Tibial nerve (tissue), 4 donors: ENCODE results near the gene KIF26A. TPM values are rescaled to one million over a fixed set of nuclear protein-coding genes. Genes with fewer than 3 reads are reported as not detected.

Source experiments
- DNase-seq, 2 donors: peaks; one replicate each; pipeline ENCODE4 v3.0.0-alpha.2; 2019; ENCODE audit warnings: low spot score in 2 of 2
- H3K27ac ChIP-seq, 4 donors: fragments of 200-600 bp; sonication (generic) in 3 of 4; one replicate each; pipeline ENCODE4 v1.5.1; 2017 to 2019; ENCODE audit warnings: mild to moderate bottlenecking in 1 of 4
- H3K27me3 ChIP-seq, 2 donors: fragments of 200-600 bp; sonication (generic) in 1 of 2; one replicate each; pipeline versions ENCODE4 v1.5.1 to v1.6.0; 2017 to 2019
- H3K36me3 ChIP-seq, 3 donors: fragments of 200-600 bp; sonication (generic); one replicate each; pipeline ENCODE4 v1.5.1; 2018 to 2019
- H3K4me1 ChIP-seq, 4 donors: fragments of 200-600 bp; sonication (generic) in 3 of 4; one replicate each; pipeline ENCODE4 v1.5.1; 2017 to 2019
- H3K4me3 ChIP-seq, 4 donors: fragments of 200-600 bp; sonication (generic) in 3 of 4; one replicate each; pipeline ENCODE4 v1.5.1; 2017 to 2019; ENCODE audit warnings: mild to moderate bottlenecking in 1 of 4, moderate library complexity in 1 of 4
- H3K9me3 ChIP-seq, 4 donors: fragments of 200-600 bp; sonication (generic) in 3 of 4; one replicate each; pipeline ENCODE4 v1.5.1; 2017 to 2019
- CTCF ChIP-seq, 5 experiments: fragments of 200-600 bp in 3 of 5; fragments of 450-650 bp in 2 of 5; sonication (generic) in 3 of 5; IDR thresholded peaks; one replicate each; pipeline ENCODE4 v1.5.1; 2016 to 2019; ENCODE audit warnings: antibody characterized with exemption in 5 of 5, mild to moderate bottlenecking in 3 of 5, moderate library complexity in 2 of 5
- EP300 ChIP-seq, 2 donors: sonication (generic); formaldehyde crosslinking; IDR thresholded peaks; one replicate each; pipeline ENCODE4 v1.6.1; 2017; ENCODE audit warnings: antibody characterized with exemption in 2 of 2, mild to moderate bottlenecking in 1 of 2
- POLR2A ChIP-seq, 2 donors: fragments of 450-650 bp; IDR thresholded peaks; one replicate each; pipeline ENCODE4 v1.6.1; 2017; ENCODE audit warnings: antibody characterized with exemption in 2 of 2, mild to moderate bottlenecking in 2 of 2, moderate library complexity in 2 of 2
- WGBS, 2 donors: methylation state at CpG; one replicate each; pipeline ENCODE4 v1.1.5; 2018; 5-methylcytosine and 5-hydroxymethylcytosine counted together
- total RNA-seq, 4 donors: library from RNA; depleted of rRNA; stranded (reverse); fragments of >200 nt; gene quantifications; one replicate each; pipeline ENCODE4 v1.1.0, GENCODE V29; 2016

Gene KIF26A
- total RNA-seq, 4 donors from 2014 or later, result 2.6 to 4.2 (median 3.3) TPM

DNA sequence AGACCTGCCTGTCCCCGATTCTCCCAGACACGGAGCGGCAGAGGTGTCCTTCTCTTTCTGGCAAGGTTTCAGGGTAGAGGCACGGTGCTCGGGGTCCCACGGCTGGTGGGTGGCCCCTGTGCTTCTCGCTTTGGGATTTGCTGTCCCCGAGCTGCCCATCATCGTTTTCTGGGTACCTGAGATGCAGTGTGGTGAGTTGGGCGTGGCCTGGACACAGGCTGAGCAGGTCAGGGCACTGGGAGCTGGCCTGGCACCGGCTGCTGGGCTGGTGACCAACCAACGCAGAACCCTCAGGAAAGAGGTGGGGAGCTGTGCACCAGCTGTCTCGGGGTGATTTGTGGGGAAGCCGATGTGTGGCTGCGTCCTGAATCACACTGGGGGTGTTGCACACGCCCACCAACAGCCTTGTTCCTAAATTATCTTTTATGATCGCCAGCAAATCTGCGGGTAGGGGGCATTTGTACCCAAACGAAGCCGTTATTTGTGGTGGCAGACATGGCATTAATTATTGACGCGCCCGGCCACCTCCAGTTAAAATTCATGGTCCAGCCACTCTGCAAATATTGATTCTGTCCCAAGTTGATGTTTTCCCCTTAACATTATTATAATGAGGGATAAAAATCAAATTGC, 61.0 kb downstream of the KIF26A start:
- Histone ChIP-seq H3K4me1 (peaks cover 0 to 6% (median 0%) of the 10 kb centered on the region in 4 donors), H3K27me3 (peaks cover 0 to 20% of the 10 kb centered on the region in 2 donors), H3K9me3 (no peaks in the 10 kb centered on the region), H3K27ac (no peak overlapping the region), H3K36me3 (no peaks in the 10 kb centered on the region), H3K4me3 (no peak overlapping the region)
- DNase-seq, result no peak
- WGBS, 2 donors, result 73 to 75% methylated on average over 21 to 23 of the region's 23 CpGs
- TF ChIP-seq CTCF (IDR thresholded peaks at IDR 0.05) (no peak), POLR2A (IDR thresholded peaks at IDR 0.05) (no peak), EP300 (IDR thresholded peaks at IDR 0.05) (no peak)

DNA sequence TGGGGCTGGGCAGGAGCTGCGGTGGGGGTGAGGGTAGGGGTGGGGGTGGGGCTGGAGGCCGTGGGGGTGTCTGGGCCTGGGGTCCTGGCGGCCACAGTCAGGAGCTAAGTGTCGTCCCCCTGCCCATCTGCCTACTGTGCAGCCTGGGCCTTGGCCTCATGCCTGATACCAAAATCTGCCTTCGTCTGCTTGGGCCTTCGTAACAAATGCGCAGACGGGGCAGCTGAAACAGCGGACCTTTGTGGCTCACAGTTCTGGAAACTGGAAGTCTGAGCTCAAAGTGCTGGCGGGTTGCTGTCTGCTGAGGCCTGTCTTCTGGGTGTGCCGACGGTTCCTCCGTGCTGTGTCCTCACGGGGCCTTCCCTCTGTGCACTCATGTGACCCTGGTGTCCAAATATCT, 61.7 kb downstream of the KIF26A start:
- no peak overlapping the region for H3K4me3 ChIP-seq
- WGBS, 2 donors, result 72 to 79% methylated on average over 13 to 14 of the region's 14 CpGs
- H3K9me3 ChIP-seq, result no peaks in the 10 kb centered on the region
- peaks cover 0 to 6% (median 0%) of the 10 kb centered on the region in 4 donors for H3K4me1 ChIP-seq
- H3K36me3 ChIP-seq, result no peaks in the 10 kb centered on the region
- TF ChIP-seq CTCF (IDR thresholded peaks at IDR 0.05) (no peak), POLR2A (IDR thresholded peaks at IDR 0.05) (no peak), EP300 (IDR thresholded peaks at IDR 0.05) (no peak)
- peaks cover 0 to 20% of the 10 kb centered on the region in 2 donors for H3K27me3 ChIP-seq
- no peak for DNase-seq
- H3K27ac ChIP-seq, result no peak overlapping the region

DNA sequence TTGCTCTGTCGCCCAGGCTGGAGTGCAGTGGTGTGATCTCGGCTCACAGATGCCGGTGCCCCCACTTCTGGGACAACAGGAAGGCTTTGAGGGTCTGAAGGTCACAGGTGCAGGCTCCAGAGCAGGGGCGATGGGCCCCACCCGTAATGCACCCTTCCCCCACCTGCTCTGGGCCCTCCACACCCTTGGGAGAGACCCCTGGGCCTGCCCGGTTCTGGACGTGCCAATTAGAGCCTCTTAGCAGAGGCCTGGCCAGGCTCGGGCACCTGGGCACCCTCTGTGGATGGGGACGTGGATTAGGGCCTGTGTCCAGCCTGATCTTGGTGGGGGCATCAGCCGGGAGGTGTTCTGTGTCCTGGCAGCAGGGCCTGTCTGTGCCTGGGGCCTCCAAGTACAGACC, 62.2 kb downstream of the KIF26A start:
- no peaks in the 10 kb centered on the region for H3K9me3 ChIP-seq
- TF ChIP-seq CTCF (IDR thresholded peaks at IDR 0.05), result no peak
- no peak for TF ChIP-seq POLR2A (IDR thresholded peaks at IDR 0.05)
- no peak for TF ChIP-seq EP300 (IDR thresholded peaks at IDR 0.05)
- no peak overlapping the region for H3K4me3 ChIP-seq
- H3K27ac ChIP-seq, result no peak overlapping the region
- DNase-seq, result no peak
- WGBS, 2 donors, result 88 to 89% methylated on average over 8 to 10 of the region's 10 CpGs
- peaks cover 0 to 6% (median 0%) of the 10 kb centered on the region in 4 donors for H3K4me1 ChIP-seq
- no peaks in the 10 kb centered on the region for H3K36me3 ChIP-seq
- H3K27me3 ChIP-seq, result peaks cover 0 to 20% of the 10 kb centered on the region in 2 donors

GRCh38 chr14:104201063-104201462, 62.7 kb downstream of the KIF26A start:
- Histone ChIP-seq H3K36me3 (no peaks in the 10 kb centered on the region), H3K4me1 (peaks cover 0 to 6% (median 0%) of the 10 kb centered on the region in 4 donors), H3K4me3 (no peak overlapping the region), H3K9me3 (no peaks in the 10 kb centered on the region), H3K27ac (no peak overlapping the region), H3K27me3 (peaks cover 0 to 20% of the 10 kb centered on the region in 2 donors)
- 90 to 92% methylated on average over 4 of the region's 13 CpGs for WGBS, 2 donors
- TF ChIP-seq EP300 (IDR thresholded peaks at IDR 0.05) (no peak), POLR2A (IDR thresholded peaks at IDR 0.05) (no peak), CTCF (IDR thresholded peaks at IDR 0.05) (no peak)
- no peak for DNase-seq

DNA sequence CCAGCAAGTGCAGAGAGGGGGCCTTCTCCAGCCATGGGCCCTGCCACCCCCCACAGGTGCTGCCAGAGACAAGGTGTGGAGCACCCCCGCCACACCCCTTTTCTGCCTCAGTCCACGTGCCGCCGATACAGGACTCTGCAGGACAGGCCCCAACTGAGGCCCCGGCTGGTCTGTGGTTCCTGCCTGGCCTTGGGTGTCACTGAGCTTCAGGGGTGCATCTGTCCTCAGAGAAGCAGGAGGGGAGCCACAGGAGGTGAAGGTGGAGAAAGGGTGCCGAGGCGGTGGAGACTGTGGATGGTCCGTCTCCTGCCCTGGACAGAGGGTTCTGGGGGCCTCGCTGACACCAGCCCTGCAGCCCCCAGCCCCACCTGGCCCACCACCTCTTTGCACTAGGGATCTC, 63.1 kb downstream of the KIF26A start:
- H3K27me3 ChIP-seq, result peaks cover 0 to 20% of the 10 kb centered on the region in 2 donors
- DNase-seq, result no peak
- no peak overlapping the region for H3K4me3 ChIP-seq
- WGBS, 2 donors, result 85 to 98% methylated on average over 6 to 9 of the region's 9 CpGs
- no peak for TF ChIP-seq EP300 (IDR thresholded peaks at IDR 0.05)
- no peak for TF ChIP-seq CTCF (IDR thresholded peaks at IDR 0.05)
- no peak for TF ChIP-seq POLR2A (IDR thresholded peaks at IDR 0.05)
- peaks cover 0 to 6% (median 0%) of the 10 kb centered on the region in 4 donors for H3K4me1 ChIP-seq
- H3K27ac ChIP-seq, result no peak overlapping the region
- no peaks in the 10 kb centered on the region for H3K9me3 ChIP-seq
- H3K36me3 ChIP-seq, result no peaks in the 10 kb centered on the region
